Stomach (tissue), 4 donors: ENCODE measurements around the gene TBC1D5.

Experiments used
- POLR2A ChIP-seq, 4 donors: fragments of 450-650 bp; IDR thresholded peaks; one replicate each; pipeline ENCODE4 v1.6.1; 2016; ENCODE audit warnings: antibody characterized with exemption in 4 of 4, control low read depth in 2 of 4, mild to moderate bottlenecking in 1 of 4, moderate library complexity in 1 of 4
- POLR2AphosphoS5 ChIP-seq, 3 donors: sonication (generic); formaldehyde crosslinking; IDR thresholded peaks; one replicate each; pipeline ENCODE4 v1.6.1; 2016; ENCODE audit warnings: antibody characterized with exemption in 3 of 3
- TF ChIP-seq, protein P1 (sequence below), 7 experiments: fragments of 450-650 bp in 4 of 7; fragments of 200-600 bp in 3 of 7; sonication (generic) in 3 of 7; IDR thresholded peaks; one replicate each; pipeline ENCODE4 v1.5.1; 2016 to 2019; ENCODE audit warnings: antibody characterized with exemption in 7 of 7, control low read depth in 2 of 7, mild to moderate bottlenecking in 1 of 7

DNA sequence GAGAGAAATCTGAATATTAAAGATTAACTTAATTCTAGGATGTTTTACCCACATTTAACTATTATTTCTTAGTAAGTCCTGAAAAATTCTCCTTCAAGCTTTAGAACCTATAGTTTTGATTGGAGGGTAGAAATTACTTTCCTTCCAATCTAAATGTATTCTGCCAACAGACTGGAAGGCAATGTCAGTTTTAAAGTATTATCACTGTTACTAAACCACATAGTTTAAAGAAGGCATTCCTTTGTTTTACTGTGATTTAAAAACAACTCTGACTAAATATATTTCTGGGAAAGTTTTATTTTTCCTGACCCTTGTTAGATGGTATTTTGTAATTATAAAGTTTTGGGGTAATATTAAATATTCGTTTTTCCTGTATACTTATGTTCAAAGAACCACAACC is 382.5 kb downstream of the TBC1D5 start:
- no peak for TF ChIP-seq POLR2A (IDR thresholded peaks at IDR 0.05)
- TF ChIP-seq, protein P1, sequence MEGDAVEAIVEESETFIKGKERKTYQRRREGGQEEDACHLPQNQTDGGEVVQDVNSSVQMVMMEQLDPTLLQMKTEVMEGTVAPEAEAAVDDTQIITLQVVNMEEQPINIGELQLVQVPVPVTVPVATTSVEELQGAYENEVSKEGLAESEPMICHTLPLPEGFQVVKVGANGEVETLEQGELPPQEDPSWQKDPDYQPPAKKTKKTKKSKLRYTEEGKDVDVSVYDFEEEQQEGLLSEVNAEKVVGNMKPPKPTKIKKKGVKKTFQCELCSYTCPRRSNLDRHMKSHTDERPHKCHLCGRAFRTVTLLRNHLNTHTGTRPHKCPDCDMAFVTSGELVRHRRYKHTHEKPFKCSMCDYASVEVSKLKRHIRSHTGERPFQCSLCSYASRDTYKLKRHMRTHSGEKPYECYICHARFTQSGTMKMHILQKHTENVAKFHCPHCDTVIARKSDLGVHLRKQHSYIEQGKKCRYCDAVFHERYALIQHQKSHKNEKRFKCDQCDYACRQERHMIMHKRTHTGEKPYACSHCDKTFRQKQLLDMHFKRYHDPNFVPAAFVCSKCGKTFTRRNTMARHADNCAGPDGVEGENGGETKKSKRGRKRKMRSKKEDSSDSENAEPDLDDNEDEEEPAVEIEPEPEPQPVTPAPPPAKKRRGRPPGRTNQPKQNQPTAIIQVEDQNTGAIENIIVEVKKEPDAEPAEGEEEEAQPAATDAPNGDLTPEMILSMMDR (IDR thresholded peaks at IDR 0.05): no peak
- TF ChIP-seq POLR2AphosphoS5 (IDR thresholded peaks at IDR 0.05): no peak
